IPS-NIHi7 (cell line): ENCODE results near the gene ZBTB3.
"Not testable (repeated sequence)": the region's sequence is repeated elsewhere in the genome, so short reads cannot be mapped to it uniquely, and the experiment has no call there.

Experiments used
- DNase-seq: peaks from one replicate; pipeline ENCODE4 v3.0.0; 2012; ENCODE audit warnings: mixed read lengths; ENCODE audit errors: extremely low spot score

ZBTB3 gene

DNA sequence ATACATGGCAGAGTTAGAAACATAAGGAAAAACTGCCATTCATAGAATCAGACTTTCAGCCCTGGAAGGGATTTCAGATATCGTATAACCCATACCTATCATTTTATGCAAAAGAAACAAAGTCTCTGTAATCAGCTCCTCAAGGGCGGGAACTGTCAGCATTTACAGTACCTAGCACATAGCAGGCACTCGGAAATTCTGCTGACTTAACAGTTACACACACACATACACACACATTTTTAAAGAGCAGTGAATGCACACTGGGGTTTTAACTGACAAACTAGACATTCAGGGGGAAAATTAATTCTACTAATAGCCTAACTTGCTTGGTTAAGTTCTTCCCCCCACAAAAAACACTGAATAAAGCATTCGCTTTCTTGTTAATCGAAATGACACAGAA, 37.8 kb downstream of the ZBTB3 start:
- DNase-seq = no peak

DNA sequence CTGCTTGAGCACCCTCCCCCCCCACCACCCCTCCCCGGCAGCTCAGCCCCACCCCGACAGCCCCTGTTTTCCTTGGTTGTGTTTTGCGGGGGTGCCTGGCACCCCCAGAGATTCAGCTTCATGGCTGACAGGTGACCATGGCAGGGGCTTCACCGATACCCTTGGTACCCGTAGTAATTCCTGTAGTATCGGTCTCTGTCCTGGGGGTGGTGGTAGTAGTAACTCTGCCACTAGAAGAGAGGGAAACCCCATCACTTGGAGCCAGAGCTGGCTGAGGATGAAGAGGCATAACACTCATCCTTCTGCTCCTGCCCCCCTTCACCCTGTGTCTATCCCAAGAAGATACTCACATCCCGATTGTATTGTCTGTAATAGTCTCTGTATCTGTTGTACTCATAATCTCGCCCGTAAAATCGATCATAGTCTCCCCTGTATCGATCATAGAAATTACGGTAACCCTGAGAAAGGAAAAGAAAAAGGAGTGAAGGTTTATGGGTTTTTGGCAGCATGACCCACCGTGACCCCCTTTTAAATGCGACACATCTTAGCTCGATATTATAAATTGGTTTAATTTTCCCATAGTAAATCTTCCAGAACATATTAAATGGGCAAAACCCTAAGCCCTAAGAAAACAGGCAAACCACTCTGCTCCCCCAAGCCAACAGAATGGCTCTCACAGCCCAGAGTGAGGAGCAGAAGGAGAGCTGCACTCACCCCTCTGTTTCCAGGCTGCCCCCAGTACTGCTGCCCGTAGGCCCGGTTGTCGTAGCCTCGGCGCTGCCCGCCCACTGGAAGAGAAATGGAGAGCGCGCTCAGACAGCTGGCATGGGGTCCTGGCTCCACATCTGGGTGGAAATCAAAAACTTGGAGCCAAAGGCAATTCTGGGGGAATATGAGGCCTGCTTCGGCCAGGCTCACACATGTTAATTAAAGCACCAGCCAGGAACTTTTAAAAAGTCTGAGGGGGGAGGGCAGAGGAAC, 38.5 kb downstream of the ZBTB3 start:
- DNase-seq = no peak

DNA sequence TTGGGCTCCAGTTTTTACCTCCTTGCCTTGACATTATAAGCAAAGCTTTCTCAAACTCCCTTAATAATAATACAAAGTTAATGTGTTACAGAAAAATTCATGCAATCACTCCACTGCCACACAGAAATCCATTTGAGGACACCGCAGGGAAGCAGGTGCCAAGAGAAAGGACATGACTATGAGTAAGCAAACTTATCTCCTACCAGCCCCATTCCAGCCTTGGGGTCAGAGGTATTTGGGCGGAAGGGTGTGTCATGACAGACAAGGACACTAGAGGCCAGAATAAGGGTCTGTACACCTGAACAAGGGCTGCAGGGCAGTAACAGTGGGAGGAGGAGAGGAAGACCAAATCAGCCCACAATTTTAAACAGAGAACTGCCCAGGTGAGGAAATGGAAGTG, 40.6 kb downstream of the ZBTB3 start:
- DNase-seq = no peak

DNA sequence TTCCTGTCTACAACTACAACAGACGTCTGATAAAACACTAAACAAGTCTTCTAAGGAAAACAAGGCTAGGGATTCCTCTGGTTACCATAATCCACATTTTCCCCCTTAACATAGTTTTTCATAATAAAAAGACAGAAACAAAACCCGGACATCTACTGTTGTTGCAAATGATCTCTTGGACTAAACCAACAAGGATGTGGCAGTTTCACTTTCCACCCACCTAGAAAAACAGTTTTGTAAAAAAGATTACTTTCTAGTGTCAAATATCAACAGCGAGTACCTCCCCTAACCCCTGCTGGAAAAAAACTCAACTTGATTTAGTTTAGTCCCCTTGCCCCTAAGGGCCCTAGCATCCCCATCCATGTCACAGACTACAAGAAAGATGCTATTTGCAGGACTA, 41.1 kb downstream of the ZBTB3 start:
- DNase-seq = no peak

DNA sequence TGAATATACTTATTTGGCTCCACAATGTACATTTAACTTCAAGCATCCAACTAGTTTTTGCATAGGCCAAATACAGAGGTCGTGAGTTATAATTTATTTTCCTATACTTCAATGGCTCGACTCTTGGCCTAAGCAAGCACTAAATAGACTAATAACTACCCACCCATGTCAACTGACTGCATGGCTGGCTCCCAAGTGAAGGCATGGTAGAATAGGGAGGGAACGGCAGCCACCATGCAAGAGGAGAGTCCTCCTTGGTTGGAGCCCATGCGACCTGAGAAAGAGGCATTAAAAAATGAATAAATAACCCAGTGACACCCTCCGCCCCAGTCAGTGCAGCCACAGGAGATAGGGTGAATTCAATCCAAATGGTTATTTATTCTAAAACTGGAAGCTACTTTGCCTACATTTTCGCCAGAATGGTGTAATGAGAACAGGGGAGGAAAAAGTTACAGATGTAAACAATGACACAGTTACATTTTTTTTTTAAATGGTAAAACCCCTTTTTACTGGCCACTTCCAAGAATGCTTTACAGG, 41.6 kb downstream of the ZBTB3 start:
- DNase-seq = no peak

DNA sequence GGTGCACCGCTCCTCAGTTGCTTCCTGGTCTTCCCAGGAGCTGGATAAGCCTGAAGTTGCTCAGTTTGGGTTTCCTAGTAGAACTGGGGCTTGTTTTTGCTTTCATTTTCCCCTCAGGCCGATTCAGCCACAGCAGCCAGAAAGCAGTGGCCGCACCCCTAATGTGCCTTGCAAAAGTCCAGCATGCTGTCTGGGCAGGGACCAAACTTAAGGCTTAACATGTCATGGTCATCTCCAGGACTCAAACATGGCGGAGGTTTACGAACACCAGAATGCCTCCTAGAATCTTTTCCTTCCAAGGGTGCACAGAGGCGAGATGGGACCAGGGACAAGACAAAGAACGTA, 44.0 kb downstream of the ZBTB3 start:
- DNase-seq = no peak

DNA sequence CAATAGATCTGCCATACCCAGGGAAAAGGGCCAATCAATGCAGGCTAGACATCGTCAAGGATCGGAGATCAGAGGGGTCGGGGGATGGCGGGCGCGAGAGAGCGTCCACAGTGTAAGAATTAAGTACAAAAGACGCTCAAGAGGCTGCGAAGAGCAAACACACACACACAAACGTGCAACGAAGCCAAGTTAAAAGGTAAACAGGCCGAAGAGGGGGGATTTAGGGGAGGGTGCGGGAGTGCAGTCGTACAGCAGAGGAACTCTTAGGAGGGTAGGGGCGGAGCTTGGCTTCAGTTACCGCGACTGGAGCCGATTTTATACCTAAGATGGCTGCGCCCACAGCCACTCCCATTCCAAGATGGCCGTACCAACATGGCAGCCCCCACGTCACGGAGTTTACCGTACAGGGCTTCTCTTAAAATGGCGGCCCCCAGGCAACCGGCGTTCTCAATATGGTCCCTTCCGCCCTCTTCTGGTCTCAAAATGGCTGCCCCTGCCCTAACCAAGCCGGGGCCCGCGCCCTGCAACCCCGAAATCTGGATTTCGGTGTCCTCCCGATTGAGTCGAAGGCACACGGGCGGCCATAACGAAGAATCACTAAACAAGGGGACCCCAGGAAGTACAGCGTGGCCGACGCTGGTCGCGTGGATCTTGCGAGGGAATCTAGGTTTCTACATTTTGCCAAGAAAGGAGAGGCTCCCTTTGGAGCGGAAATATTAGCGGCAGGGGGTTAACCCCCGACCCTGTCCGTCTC, 44.5 kb downstream of the ZBTB3 start:
- peak; percentile 85 for DNase-seq

DNA sequence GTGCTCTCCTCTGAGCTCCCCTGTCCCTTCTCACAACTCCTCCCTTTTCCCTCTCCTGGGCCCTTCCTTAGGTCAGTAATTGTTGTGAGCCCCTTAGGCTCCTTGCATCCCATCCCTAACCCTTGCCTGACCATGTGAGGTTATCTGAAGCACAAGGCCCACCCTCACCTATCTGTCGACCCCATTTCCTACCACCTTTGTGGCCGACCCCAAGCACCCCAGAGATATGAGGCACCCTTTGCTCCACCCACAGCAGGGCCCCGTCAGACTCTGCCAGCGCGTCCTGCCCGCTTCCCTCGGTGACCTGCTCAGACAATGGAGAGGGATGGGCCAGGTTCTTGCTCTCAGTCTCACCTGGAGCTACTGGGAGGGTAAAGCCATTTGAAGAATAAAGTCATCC, 45.2 kb downstream of the ZBTB3 start:
- DNase-seq = no peak

DNA sequence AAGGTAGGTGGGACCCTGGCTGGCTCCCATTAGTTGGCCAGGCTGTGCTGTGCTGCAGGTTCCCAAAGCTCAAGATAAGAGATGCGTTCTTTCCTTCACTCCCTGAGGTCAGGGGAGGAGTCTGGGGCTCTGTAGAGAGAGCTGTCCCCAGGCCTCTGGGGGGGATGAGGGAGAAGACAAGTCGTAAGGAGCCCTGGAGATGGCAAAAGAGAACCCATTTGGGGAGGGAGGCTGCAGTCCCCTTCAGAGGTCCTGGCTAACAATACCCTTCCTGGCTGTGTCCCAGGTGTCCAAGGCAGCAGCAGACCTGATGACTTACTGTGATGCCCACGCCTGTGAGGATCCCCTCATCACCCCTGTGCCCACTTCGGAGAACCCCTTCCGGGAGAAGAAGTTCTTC, 45.6 kb downstream of the ZBTB3 start:
- no peak for DNase-seq

DNA sequence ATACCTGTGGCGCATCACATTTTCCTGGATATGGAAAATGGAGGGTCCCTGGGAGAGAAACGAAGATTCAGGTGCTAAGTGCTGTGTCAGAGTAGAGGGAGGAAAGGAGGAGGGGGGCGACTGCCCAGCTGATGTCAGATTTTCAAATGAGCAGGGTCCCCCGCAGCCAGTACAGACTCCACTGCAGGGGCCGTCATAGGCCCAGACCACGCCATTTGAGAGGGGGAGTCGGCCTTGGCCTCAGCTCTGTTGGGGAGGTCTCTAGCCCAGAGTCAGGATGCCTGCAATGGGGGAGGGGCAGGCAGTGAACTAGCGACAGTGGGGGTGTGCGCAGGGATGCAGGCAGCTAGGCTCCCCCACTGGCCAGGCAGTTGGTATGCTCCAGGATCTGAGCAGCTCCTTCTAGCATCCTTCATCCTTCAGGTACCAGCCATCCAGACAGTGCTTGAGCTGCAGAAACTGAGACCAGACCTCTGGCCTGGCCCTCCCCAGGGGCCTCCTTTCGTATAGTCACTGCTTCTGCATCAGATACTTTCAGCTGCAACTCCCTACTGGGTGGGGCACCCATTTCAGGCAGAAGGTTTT, 46.6 kb downstream of the ZBTB3 start, which contains the start of the genes BSCL2 and GNG3:
Gene BSCL2 (minus strand): TSS at position 148 of the 585 bp plus-strand sequence. CDS start 229 bp downstream, outside the sequence.
Gene GNG3 (plus strand): TSS at position 400 of the 585 bp plus-strand sequence. CDS start 620 bp downstream, outside the sequence.
- peak; percentile 81 for DNase-seq

DNA sequence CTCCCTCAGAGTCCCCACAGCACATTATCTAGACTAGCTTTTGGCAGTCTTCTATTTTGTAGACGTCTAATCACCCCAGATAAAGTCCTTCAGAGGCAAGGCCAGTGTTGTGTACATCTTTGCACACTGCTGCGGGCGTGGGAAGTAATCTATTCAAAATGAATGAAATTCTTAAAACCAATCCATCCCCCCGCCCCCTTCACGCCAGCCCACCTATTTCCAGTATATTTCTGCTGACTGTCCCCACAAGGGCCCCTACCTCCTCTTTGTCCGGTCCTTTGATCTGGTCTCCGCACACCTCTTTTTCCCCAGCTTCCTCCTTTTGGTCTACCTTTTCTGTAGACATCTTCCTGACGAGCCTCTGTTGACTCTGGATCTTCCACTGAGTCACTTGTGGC, 47.1 kb downstream of the ZBTB3 start:
- no peak for DNase-seq

DNA sequence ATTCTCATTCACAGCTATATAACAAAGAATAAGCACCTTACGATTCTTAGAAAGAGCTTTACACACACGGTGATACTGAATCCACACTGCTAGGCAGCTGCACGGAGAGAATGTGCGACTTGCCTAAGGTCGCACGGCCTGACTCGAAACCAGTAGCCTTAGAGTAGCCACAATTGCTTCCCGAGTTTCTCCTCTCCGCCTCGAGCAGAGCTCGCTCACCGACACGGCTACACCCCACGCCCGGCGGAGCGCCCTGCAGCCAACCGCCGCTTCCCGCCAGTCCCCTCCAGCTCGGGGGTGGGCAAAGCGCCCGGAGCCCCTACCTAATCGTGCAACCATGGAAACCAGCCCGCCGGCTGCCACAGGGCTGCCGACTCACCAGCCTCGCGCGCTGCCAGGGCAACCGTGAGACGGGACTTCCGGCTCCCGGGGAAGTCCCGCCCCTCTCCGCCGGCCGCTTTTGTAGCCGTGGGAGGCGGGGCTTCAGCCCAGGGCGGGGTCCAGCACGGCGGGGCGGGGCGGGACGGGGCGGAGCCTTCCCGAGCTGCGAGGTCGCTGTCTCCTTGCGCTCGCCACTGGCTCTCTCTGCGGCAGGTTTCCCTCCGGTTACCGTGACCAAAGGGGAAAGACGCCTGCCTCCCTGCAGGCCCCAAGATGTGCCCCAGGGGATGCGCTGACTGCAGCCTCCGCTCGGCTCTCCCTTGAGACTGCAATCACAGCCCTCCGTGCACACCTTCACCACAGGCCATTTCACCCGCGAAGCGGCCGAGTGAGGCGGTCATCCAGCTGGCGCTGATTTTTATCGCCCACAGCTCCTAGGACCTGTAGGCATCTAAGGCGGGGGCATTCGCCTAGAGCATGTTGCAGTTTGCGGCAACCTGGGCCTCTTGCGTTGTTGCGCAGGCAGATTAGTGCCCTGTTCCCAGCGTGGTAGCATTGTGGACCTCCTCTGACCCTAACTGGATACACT, 47.8 kb downstream of the ZBTB3 start:
- peak; percentile 95 for DNase-seq

DNA sequence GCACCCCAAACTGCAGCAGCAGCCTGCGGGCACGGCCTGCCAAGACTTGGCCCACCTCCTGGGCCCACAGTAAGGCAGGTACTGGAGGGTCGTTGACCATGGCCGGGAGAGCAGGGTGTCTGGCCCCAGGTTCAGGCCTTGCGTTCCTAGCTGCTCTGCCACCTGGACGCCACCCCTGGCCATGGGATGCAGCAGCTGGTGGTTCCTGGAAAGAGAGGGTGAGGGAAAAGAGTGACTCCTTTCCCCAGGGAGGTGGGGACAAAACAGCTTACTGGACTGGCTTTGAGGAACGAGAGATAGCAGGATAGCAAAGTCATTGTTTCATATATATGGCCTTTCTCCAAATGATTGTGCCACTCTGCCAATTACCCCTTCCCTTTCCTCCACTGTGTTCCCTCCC, 48.5 kb downstream of the ZBTB3 start:
- DNase-seq = peak; percentile 31

DNA sequence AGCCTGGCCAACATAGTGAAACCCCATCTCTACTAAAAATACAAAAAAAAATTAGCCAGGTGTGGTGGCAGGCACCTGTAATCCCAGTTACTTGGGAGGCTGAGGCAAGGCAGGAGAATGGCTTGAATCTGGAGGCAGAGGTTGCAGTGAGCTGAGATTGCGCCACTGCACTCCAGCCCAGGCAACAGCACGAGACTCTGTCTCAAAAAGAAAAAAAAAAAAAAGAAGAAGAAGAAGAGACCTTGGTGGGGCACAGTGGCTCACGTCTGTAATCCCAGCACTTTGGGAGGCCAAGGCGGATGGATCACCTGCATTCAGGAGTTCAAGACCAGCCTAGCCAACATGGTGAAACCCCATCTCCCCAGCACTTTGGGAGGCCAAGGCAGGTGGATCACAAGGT, 50.0 kb downstream of the ZBTB3 start:
- DNase-seq = not testable (repeated sequence)

DNA sequence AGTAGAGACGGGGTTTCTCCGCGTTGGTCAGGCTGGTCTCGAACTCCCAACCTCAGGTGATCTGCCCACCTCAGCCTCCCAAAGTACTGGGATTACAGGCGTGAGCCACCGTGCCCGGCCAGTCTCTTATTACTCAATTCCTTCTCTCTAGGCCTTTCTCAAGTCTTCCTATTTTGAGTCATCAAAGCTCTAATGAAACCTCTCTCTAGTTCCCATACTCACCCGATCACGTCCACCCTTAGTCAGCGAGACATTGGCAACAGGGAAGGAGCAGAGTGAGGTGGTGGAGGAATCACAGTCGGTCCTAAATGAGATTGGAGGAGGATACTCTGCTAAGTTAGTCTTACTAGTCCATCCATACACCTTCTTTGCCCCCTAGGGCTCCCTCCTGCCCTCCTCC, 51.7 kb downstream of the ZBTB3 start:
- no peak for DNase-seq
